ENCODE data around the gene PES1. TPM values are rescaled to one million over a fixed set of nuclear protein-coding genes. Genes with fewer than 3 reads are reported as not detected.

The PES1 gene
- total RNA-seq, 1 experiment from 2014 or later = 110 TPM

DNA sequence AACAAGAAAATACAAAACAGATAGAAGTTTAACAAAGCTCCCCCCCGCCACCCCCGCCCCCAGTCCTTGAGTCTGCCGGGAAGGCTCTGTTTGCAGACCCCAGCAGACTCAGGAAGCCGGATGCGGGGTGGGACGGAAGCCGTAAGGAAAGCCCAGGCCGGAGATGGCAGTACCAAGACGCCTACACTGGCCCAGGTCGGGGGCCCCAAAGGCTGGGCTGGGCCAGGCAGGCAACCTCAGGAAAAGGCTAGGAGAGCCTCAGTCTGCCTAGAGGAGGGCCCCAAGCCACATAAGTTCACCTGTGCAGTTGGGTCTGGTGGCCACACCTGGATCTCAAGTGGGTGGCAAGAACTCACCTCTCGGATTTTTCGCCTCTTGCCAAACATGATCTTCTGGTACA is 13.2 kb downstream of the PES1 start:
- no peaks in the 10 kb centered on the region for H3K27me3 ChIP-seq (ENCODE audit: low read length)
- no peaks in the 10 kb centered on the region for H3K79me2 ChIP-seq (ENCODE audit: low read length)
- no peak overlapping the region for H2AFZ ChIP-seq (ENCODE audit: low read length)
- H3K4me2 ChIP-seq (ENCODE audit: low read depth, low read length, poor library complexity, severe bottlenecking) = no peak overlapping the region
- H3K9ac ChIP-seq (ENCODE audit: low read length) = no peak overlapping the region
- H3K9me2 ChIP-seq (replicated peaks; ENCODE audit: insufficient read depth, low read length) = no peaks in the 10 kb centered on the region
- H3K9me3 ChIP-seq (ENCODE audit: low read length) = no peaks in the 10 kb centered on the region
- 0 out of 2 replicates have a peak, but pooled peaks cover 11% of the 10 kb centered on the region for H4K20me1 ChIP-seq (ENCODE audit: insufficient read depth, low read depth, low read length)
- DNase-seq = no peak
- H3K27ac ChIP-seq (ENCODE audit: low read length) = no peak overlapping the region
- no peak overlapping the region for H3K4me3 ChIP-seq (ENCODE audit: low read length)
- H3K4me1 ChIP-seq (ENCODE audit: low read length) = no peaks in the 10 kb centered on the region
- peaks cover 12% of the 10 kb centered on the region for H3K36me3 ChIP-seq (ENCODE audit: insufficient read depth, low read length)

DNA sequence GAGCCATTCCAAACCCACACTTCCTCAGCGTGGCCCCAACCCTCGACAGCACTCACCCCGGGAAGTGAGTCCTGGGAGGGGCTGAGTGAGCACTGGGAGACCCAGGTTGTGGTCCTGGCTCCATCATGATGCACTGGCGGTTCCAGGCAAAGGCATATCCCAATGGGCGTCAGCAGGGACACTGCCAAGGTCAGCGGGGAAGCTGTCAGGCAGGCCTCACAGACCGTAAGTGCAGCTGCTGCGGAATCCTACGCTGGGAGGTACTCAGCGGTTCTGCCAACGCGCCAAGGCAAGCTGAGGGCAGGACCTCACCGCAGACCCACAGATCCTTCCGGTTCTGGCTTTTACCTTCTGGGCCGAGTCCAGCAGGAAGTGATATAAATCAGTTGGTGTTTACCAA is 15.9 kb downstream of the PES1 start:
- H3K79me2 ChIP-seq (ENCODE audit: low read length) = no peaks in the 10 kb centered on the region
- 0 out of 2 replicates have a peak, but pooled peaks cover 21% of the 10 kb centered on the region for H4K20me1 ChIP-seq (ENCODE audit: insufficient read depth, low read depth, low read length)
- H3K9me2 ChIP-seq (replicated peaks; ENCODE audit: insufficient read depth, low read length) = no peaks in the 10 kb centered on the region
- H3K4me3 ChIP-seq (ENCODE audit: low read length) = no peak overlapping the region
- H3K9ac ChIP-seq (ENCODE audit: low read length) = no peak overlapping the region
- H3K9me3 ChIP-seq (ENCODE audit: low read length) = no peaks in the 10 kb centered on the region
- H3K36me3 ChIP-seq (ENCODE audit: insufficient read depth, low read length) = peaks cover 6% of the 10 kb centered on the region
- H2AFZ ChIP-seq (ENCODE audit: low read length) = no peak overlapping the region
- DNase-seq = no peak
- no peak overlapping the region for H3K4me2 ChIP-seq (ENCODE audit: low read depth, low read length, poor library complexity, severe bottlenecking)
- no peaks in the 10 kb centered on the region for H3K27me3 ChIP-seq (ENCODE audit: low read length)
- no peak overlapping the region for H3K27ac ChIP-seq (ENCODE audit: low read length)
- H3K4me1 ChIP-seq (ENCODE audit: low read length) = no peaks in the 10 kb centered on the region

DNA sequence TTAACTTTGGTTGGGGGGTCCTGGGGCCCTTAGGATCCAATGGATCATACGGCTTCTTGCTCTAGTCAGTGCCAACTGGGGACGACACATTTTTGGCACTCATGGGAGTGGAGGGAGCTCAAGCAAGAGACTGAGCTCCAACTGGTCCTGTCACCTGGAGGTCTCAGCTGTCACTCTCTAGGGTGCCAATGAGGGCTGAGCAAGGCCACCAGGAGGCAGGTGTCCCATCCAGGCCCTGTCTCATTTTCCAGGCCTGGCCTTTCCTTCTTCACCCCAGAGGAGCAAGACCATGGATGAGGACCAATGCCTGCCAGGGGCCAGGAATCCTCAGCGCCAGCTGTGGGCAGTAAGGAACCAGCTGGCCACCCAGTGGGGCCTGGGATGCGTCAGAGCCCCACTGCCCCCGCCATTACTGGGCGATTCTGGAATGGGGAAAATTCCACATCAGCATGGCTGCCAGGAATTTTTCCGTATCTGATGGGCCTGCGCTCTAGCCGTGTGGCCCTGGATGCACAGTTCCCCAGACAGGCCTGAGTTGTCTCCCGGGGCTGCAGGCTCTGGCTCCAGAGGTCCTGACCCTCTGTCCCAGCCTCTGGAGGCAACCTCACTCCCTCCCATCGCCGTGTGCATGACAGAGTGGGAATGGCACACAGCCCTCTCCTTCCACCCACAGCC is 16.6 kb downstream of the PES1 start:
- Histone ChIP-seq H3K36me3 (ENCODE audit: insufficient read depth, low read length) (peaks cover 2% of the 10 kb centered on the region), H2AFZ (ENCODE audit: low read length) (no peak overlapping the region), H3K4me1 (ENCODE audit: low read length) (no peaks in the 10 kb centered on the region), H3K4me3 (ENCODE audit: low read length) (no peak overlapping the region), H4K20me1 (ENCODE audit: insufficient read depth, low read depth, low read length) (0 out of 2 replicates have a peak, but pooled peaks cover 21% of the 10 kb centered on the region), H3K27ac (ENCODE audit: low read length) (no peak overlapping the region), H3K9me3 (ENCODE audit: low read length) (no peaks in the 10 kb centered on the region), H3K27me3 (ENCODE audit: low read length) (no peaks in the 10 kb centered on the region), H3K9ac (ENCODE audit: low read length) (no peak overlapping the region), H3K9me2 (replicated peaks; ENCODE audit: insufficient read depth, low read length) (no peaks in the 10 kb centered on the region), H3K4me2 (ENCODE audit: low read depth, low read length, poor library complexity, severe bottlenecking) (no peak overlapping the region), H3K79me2 (ENCODE audit: low read length) (no peaks in the 10 kb centered on the region)
- no peak for DNase-seq

DNA sequence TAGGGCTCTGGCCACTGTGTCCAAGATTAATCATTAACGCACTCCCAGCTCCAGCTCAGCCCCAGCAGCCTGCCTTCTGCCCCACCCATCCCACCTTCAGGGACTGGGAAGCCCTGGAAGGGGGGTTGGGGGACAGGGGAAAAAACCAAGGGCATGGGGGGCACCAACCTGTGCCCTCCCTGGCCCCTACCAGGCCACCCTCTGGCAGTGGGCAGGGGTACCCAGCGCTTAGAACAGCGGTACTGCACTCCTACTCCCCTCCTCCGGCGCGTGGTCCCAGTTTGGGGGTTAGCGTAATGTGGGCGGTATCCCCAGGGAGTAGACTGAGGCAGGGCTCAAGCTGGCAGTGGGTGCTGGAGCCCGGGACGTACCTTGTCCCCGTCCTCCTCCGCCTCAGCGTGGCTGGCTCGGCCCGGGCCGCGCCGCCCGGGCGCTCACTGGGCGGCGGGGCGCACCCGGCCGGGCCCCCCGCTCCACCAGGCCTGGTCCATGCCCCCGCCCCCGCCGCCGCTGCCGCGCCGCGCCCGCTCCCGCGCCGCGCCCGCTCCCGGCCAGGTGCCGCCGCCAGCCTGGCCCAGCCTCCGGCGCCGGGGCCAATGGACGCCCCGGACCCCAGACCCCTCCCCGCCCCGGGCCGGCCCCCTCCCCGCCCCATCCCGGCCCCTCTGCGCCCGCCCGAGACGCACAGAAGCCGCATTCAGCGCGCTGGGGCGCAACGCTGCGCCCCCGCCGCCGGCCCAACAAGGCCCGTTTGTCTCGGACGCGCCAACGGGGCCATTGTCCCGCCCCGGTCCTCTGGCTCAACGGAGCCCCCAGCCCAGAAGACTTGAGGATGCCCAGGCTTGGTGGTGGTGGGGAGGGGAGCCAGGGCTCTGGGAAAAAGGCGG is 17.4 kb downstream of the PES1 start, which contains the start of gene GAL3ST1:
Gene GAL3ST1, minus strand, starts transcription at position 571 of the 887 bp plus-strand sequence. CDS start 17,273 bp downstream, outside the sequence.
- H3K4me1 ChIP-seq (ENCODE audit: low read length) = no peaks in the 10 kb centered on the region
- H3K9me2 ChIP-seq (replicated peaks; ENCODE audit: insufficient read depth, low read length) = no peaks in the 10 kb centered on the region
- no peak for DNase-seq
- no peak within 1 kb of the TSS for H3K4me2 ChIP-seq (ENCODE audit: low read depth, low read length, poor library complexity, severe bottlenecking)
- 0 out of 2 replicates have a peak, but pooled peaks cover 21% of the 10 kb centered on the region for H4K20me1 ChIP-seq (ENCODE audit: insufficient read depth, low read depth, low read length)
- no peaks in the 10 kb centered on the region for H3K27me3 ChIP-seq (ENCODE audit: low read length)
- H3K79me2 ChIP-seq (ENCODE audit: low read length) = no peaks in the 10 kb centered on the region
- H3K36me3 ChIP-seq (ENCODE audit: insufficient read depth, low read length) = peaks cover 2% of the 10 kb centered on the region
- no peak within 1 kb of the TSS for H3K27ac ChIP-seq (ENCODE audit: low read length)
- H3K9ac ChIP-seq (ENCODE audit: low read length) = no peak within 1 kb of the TSS
- no peak within 1 kb of the TSS for H2AFZ ChIP-seq (ENCODE audit: low read length)
- H3K9me3 ChIP-seq (ENCODE audit: low read length) = no peaks in the 10 kb centered on the region
- H3K4me3 ChIP-seq (ENCODE audit: low read length) = no peak within 1 kb of the TSS

DNA sequence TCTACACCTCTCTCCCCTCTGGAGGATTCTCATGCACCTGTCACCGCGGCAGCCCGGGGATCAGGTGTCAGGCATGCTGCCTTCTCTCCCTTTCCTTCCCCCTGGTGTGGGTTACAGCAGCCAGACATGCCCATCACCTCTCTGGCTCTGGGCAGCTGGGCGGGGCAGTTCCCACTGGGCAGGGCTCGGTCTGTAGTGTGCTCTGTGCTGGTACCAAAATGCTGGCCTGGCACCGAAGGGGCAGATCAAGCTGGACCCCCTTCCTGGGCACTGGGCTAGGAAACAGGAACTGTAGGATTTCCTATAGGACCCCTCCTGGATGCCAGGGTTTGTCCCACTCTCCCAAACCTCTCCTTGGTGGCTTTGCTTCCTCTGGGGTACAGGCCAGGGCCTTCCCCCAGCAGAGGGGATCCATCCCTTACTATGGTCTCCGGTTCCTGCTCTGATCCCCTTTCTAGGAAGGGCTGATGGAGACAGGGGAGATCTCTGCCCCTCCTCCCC is 18.1 kb downstream of the PES1 start:
- no peaks in the 10 kb centered on the region for H3K9me3 ChIP-seq (ENCODE audit: low read length)

DNA sequence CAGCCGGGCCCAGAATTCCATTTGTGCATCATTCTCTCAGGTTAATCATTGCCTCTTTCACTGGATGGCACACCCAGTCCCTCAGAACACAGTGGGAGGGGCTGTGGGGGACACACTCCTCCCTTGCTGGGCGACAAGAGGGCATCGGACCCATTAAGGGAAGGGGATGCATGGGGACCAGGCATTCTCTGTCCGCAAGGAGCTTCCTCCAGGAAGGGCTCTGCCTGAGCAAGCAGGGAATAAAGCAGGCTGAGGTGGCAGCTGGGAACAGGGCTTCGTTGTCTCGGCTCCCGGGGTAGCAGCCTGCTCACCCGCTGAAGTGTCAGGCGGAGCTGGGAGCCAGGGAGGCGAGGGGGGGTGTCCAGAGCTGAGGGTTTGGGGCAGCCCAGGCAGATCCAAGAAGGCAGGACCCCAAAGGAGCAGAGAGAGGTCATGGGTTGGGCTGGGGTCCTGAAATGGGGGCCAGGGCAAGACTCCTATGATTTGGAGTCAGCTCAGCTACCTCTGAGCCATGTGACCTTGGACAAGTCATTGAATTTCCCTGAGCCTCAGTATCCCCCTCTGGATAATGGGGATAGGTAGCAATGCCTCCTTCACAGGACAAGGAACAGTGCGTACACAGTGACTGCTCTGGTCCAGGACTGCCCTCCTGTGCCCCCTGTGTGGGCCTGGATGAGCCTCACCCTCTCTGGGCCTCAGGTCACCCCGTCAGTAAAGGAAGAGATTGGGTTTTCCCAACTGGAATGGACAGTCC is 18.7 kb downstream of the PES1 start:
- H3K27me3 ChIP-seq (ENCODE audit: low read length) = no peaks in the 10 kb centered on the region
- peaks cover 2% of the 10 kb centered on the region for H3K36me3 ChIP-seq (ENCODE audit: insufficient read depth, low read length)
- no peaks in the 10 kb centered on the region for H3K9me3 ChIP-seq (ENCODE audit: low read length)
- H2AFZ ChIP-seq (ENCODE audit: low read length) = no peak overlapping the region
- H3K4me1 ChIP-seq (ENCODE audit: low read length) = no peaks in the 10 kb centered on the region
- 0 out of 2 replicates have a peak, but pooled peaks cover 21% of the 10 kb centered on the region for H4K20me1 ChIP-seq (ENCODE audit: insufficient read depth, low read depth, low read length)
- no peaks in the 10 kb centered on the region for H3K9me2 ChIP-seq (replicated peaks; ENCODE audit: insufficient read depth, low read length)
- DNase-seq = no peak
- no peak overlapping the region for H3K27ac ChIP-seq (ENCODE audit: low read length)
- H3K79me2 ChIP-seq (ENCODE audit: low read length) = no peaks in the 10 kb centered on the region
- H3K4me3 ChIP-seq (ENCODE audit: low read length) = no peak overlapping the region
- H3K9ac ChIP-seq (ENCODE audit: low read length) = no peak overlapping the region
- H3K4me2 ChIP-seq (ENCODE audit: low read depth, low read length, poor library complexity, severe bottlenecking) = no peak overlapping the region

More for the DNA sequence above, 18.1 kb downstream of the PES1 start:
- Histone ChIP-seq H3K9ac (ENCODE audit: low read length) (no peak overlapping the region), H3K27ac (ENCODE audit: low read length) (no peak overlapping the region), H3K36me3 (ENCODE audit: insufficient read depth, low read length) (peaks cover 2% of the 10 kb centered on the region), H4K20me1 (ENCODE audit: insufficient read depth, low read depth, low read length) (0 out of 2 replicates have a peak, but pooled peaks cover 21% of the 10 kb centered on the region), H3K9me2 (replicated peaks; ENCODE audit: insufficient read depth, low read length) (no peaks in the 10 kb centered on the region), H3K4me3 (ENCODE audit: low read length) (no peak overlapping the region), H3K27me3 (ENCODE audit: low read length) (no peaks in the 10 kb centered on the region), H2AFZ (ENCODE audit: low read length) (no peak overlapping the region), H3K4me1 (ENCODE audit: low read length) (no peaks in the 10 kb centered on the region), H3K4me2 (ENCODE audit: low read depth, low read length, poor library complexity, severe bottlenecking) (no peak overlapping the region), H3K79me2 (ENCODE audit: low read length) (no peaks in the 10 kb centered on the region)
- no peak for DNase-seq

DNA sequence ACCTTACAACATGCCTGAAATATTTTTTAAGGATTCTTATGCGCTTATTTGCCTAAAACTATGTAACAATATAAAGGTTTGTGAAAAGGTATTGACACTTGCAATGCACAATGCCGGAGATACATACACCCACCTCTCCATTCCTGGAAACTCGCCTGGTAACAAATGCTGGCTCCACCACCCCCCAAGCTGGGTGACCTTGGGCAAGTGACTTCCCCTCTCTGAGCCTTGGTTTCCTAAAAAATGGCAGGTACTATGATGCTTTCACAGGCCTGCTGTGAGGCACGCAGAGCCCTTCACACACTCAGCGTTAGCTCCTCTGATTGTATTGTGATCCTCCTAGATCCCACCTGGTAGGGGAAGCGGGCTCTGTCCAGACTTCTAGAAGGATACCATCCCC is 19.5 kb downstream of the PES1 start:
- Histone ChIP-seq H3K4me2 (ENCODE audit: low read depth, low read length, poor library complexity, severe bottlenecking) (no peak overlapping the region), H3K79me2 (ENCODE audit: low read length) (no peaks in the 10 kb centered on the region), H3K9me3 (ENCODE audit: low read length) (no peaks in the 10 kb centered on the region), H3K9ac (ENCODE audit: low read length) (no peak overlapping the region), H3K27ac (ENCODE audit: low read length) (no peak overlapping the region), H3K4me3 (ENCODE audit: low read length) (no peak overlapping the region), H3K4me1 (ENCODE audit: low read length) (no peaks in the 10 kb centered on the region), H3K36me3 (ENCODE audit: insufficient read depth, low read length) (peaks cover 2% of the 10 kb centered on the region), H4K20me1 (ENCODE audit: insufficient read depth, low read depth, low read length) (0 out of 2 replicates have a peak, but pooled peaks cover 19% of the 10 kb centered on the region), H2AFZ (ENCODE audit: low read length) (no peak overlapping the region), H3K9me2 (replicated peaks; ENCODE audit: insufficient read depth, low read length) (no peaks in the 10 kb centered on the region), H3K27me3 (ENCODE audit: low read length) (no peaks in the 10 kb centered on the region)
- DNase-seq = no peak
